Measurements from ENCODE around the gene CFC1B.
"Not testable (repeated sequence)": the region's sequence is repeated elsewhere in the genome, so short reads cannot be mapped to it uniquely, and the experiment has no call there.

Gene CFC1B

DNA sequence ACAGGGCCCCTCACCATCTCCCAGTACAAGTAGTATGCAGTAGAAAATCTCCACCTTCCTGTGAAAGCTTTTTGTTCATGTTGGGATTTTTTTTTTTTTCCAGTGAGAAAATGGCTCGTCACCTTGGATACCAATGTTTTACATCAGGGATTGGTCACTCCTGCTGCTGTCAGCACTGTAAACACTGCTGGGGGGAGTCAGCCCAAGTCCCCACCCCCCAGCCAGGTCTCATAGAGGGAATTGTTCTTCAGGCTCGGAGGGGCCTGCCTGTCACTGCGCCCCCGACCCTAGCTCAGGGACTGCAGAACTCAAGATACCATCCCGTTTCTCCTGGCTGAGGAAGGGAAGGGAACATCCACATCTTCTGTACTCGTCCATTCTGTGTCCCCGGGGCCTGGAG, at the start of gene CFC1B:
Gene CFC1B (plus strand): TSS at position 231 of the 400 bp plus-strand sequence. CDS start 263 bp downstream, outside the sequence.
- in situ Hi-C loops (cut with MboI; ENCODE audit: low pct_unique_long_range_greater_than_20kb, low sequenced_read_pairs, unreplicated experiment); DNase-seq (ENCODE audit: low spot score): not testable (repeated sequence)

DNA sequence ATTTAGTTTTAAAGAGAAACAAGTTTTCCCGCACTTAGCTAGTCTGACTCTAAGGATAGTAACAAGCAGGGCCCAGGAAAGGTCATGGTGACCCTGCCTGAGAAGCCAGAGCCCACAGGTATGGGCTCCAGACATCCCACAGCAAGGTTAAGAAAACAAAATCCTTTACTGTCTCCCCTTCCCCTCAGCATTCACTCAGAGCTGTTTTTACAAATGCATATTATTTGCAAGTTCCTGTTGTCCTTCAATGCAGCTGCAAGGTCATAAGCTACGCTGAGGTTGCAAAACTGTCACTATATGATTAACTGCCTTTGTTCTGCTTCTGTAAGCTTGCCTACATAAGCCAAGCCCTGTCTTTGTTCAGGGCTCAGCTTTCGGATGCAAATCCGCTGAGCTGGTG, 29.9 kb upstream of the CFC1B start:
- DNase-seq (ENCODE audit: low spot score); in situ Hi-C loops (cut with MboI; ENCODE audit: low pct_unique_long_range_greater_than_20kb, low sequenced_read_pairs, unreplicated experiment): not testable (repeated sequence)

DNA sequence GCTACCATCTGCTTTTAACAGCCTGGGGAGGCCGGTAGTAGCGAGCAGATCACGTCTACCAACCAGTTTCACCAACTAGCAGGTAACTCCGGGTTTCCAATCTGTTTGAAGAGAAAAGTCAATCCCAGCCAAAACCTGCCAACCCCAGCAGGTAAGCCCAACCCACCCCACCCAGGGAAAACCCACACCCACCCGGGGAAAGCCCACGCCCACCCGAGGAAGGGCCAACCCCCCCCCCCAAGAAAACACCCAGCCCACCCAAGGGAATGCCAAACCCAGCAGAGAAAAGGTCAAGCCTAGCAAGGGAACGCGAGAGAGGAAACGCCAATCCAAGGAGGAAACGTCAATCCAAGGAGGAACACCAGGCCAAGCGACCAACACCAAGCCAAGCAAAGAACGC, 11.8 kb upstream of the CFC1B start, which contains the start of gene POTEI:
Gene POTEI (minus strand): TSS at position 101 of the 400 bp plus-strand sequence. CDS start 93 bp downstream, at position 8.
- DNase-seq (ENCODE audit: low spot score); in situ Hi-C loops (cut with MboI; ENCODE audit: low pct_unique_long_range_greater_than_20kb, low sequenced_read_pairs, unreplicated experiment): not testable (repeated sequence)

GRCh38 chr2:130510807-130511746, 9.9 kb upstream of the CFC1B start:
- in situ Hi-C loops (cut with MboI; ENCODE audit: low pct_unique_long_range_greater_than_20kb, low sequenced_read_pairs, unreplicated experiment): not testable (repeated sequence)

GRCh38 chr2:130511747-130512451, 9.1 kb upstream of the CFC1B start:
- DNase-seq (ENCODE audit: low spot score); in situ Hi-C loops (cut with MboI; ENCODE audit: low pct_unique_long_range_greater_than_20kb, low sequenced_read_pairs, unreplicated experiment): not testable (repeated sequence)

More at GRCh38 chr2:130510807-130511746, 9.9 kb upstream of the CFC1B start:
- not testable (repeated sequence) for DNase-seq (ENCODE audit: low spot score)

GRCh38 chr2:130518516-130519106, 2.4 kb upstream of the CFC1B start:
- DNase-seq (ENCODE audit: low spot score); in situ Hi-C loops (cut with MboI; ENCODE audit: low pct_unique_long_range_greater_than_20kb, low sequenced_read_pairs, unreplicated experiment): not testable (repeated sequence)

DNA sequence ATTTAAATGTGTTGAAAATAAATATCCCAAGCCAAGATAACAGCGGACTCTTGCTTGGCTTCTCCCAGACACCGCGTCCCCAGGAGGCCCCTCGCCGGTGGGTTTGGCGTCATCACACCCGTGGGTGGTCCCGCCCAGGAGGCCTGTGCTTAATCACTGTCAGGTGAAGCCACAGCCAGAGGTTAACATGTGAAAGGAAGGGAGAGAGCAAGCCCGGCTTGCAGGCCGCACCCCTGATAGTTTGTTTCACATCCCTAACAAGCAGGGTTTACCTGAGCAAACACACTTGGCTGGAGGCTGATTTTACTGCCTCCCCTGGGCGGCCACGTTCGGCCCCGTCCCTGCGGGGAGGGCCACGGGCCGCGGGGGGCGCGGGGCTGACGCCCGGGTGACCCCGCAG, 1.4 kb downstream of the CFC1B start:
- in situ Hi-C loops (cut with MboI; ENCODE audit: low pct_unique_long_range_greater_than_20kb, low sequenced_read_pairs, unreplicated experiment); DNase-seq (ENCODE audit: low spot score): not testable (repeated sequence)

- DNase-seq (ENCODE audit: low spot score); in situ Hi-C loops (cut with MboI; ENCODE audit: low pct_unique_long_range_greater_than_20kb, low sequenced_read_pairs, unreplicated experiment): not testable (repeated sequence)
Measured at GRCh38 chr2:130527365-130527967, 6.4 kb downstream of the CFC1B start.

DNA sequence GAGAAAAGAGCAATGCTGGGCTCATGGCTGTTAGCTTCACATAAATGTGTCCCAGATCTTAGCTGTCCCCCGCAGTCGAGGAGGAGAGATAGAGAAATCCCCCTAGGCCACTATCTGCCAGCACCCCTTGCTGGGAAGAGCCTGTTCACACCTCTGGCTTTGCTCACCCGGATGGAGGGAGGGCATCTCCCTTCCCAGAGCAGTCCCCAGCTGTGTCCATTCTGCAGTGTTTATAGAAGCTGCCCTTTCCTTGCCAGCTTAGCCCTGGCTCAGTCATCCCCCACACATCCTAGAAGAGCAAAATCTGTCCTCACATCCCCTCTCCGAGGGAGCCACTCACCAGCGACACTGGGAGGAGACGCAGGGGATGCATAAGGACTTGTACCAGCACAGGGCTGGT, 8.5 kb downstream of the CFC1B start:
- DNase-seq (ENCODE audit: low spot score); in situ Hi-C loops (cut with MboI; ENCODE audit: low pct_unique_long_range_greater_than_20kb, low sequenced_read_pairs, unreplicated experiment): not testable (repeated sequence)

- in situ Hi-C loops (cut with MboI; ENCODE audit: low pct_unique_long_range_greater_than_20kb, low sequenced_read_pairs, unreplicated experiment); DNase-seq (ENCODE audit: low spot score): not testable (repeated sequence)
Measured at GRCh38 chr2:130530212-130530611, 9.2 kb downstream of the CFC1B start.

DNA sequence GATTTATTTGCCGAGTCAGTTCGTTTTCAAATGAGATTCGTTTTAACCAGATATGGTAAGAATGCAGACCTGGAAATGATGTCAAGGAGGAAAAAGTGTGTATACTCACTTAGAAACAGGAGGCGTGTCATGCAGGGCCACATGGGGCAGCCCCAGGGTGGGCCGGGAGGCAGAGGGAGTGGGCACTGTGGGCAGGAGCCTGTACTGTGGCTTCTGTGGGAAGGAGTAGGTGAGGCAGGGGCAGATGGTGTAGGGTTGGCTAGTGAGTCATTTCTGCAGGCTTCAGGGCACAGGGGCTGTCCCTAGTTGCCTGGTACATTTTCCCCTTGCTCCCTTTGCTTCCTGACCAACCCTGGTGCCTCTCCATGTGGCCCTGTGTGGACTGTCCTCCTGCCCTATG, 10.2 kb downstream of the CFC1B start:
- in situ Hi-C loops (cut with MboI; ENCODE audit: low pct_unique_long_range_greater_than_20kb, low sequenced_read_pairs, unreplicated experiment); DNase-seq (ENCODE audit: low spot score): not testable (repeated sequence)

GRCh38 chr2:130531672-130532071, 10.7 kb downstream of the CFC1B start:
- in situ Hi-C loops (cut with MboI; ENCODE audit: low pct_unique_long_range_greater_than_20kb, low sequenced_read_pairs, unreplicated experiment); DNase-seq (ENCODE audit: low spot score): not testable (repeated sequence)

GRCh38 chr2:130536654-130537053, 15.6 kb downstream of the CFC1B start:
- in situ Hi-C loops (cut with MboI; ENCODE audit: low pct_unique_long_range_greater_than_20kb, low sequenced_read_pairs, unreplicated experiment); DNase-seq (ENCODE audit: low spot score): not testable (repeated sequence)

DNA sequence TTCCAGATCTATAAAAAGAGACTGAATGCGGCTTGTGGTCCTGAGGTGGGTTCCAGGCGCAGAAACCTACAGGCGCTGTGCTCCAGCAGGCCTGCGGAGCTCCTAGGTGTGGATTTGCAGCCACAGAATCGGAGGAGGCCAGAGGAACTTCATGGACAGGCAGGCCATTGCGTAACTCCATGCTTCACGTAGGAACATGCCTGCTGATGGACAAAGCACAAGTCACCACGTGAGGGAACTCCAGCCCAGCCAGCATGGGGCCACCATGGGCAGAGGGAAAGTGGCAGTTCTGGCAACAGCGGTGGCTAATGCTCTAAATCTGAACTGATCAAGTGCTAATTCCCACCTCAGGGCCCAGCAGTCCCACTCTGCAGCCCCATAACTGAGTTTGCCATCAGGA, 17.2 kb downstream of the CFC1B start:
- DNase-seq (ENCODE audit: low spot score); in situ Hi-C loops (cut with MboI; ENCODE audit: low pct_unique_long_range_greater_than_20kb, low sequenced_read_pairs, unreplicated experiment): not testable (repeated sequence)

GRCh38 chr2:130542789-130543188, 21.8 kb downstream of the CFC1B start:
- DNase-seq (ENCODE audit: low spot score); in situ Hi-C loops (cut with MboI; ENCODE audit: low pct_unique_long_range_greater_than_20kb, low sequenced_read_pairs, unreplicated experiment): not testable (repeated sequence)

DNA sequence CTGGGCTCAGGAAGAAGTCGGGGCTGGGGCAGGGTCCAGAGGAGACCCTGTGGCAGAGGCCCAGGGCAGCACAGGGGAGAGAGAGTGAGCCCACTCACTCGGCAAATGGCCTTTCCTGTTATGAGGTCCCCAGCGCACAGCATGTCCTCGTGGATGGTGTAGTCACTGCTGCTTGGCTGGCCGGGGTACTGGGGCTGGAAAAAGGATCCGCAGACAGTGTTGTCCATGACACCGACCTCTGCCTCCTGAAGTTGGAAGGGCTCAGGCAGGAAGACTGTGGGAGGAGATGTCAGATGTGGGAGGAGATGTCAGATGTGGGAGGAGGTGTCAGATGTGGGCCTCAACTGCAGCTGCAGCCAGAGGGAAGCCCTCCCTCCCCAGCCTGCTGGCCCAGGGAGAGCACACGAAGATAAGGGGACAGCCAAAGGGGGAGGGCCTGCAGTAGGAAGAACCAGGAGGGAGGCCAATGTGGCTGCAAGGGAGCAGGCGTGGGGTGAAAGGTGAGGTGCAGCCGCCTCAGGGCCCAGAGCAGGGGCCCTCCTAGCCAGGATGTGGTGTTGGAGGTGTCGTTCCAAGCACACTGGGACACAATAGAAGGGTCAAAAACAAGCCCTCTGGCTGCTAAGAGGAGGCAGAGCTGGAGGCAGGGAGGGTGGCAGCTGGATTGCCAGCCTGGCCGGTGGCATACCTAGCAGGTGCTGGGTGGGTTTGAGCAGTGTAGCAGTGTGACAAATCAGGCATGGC, 22.9 kb downstream of the CFC1B start:
- in situ Hi-C loops (cut with MboI; ENCODE audit: low pct_unique_long_range_greater_than_20kb, low sequenced_read_pairs, unreplicated experiment); DNase-seq (ENCODE audit: low spot score): not testable (repeated sequence)

DNA sequence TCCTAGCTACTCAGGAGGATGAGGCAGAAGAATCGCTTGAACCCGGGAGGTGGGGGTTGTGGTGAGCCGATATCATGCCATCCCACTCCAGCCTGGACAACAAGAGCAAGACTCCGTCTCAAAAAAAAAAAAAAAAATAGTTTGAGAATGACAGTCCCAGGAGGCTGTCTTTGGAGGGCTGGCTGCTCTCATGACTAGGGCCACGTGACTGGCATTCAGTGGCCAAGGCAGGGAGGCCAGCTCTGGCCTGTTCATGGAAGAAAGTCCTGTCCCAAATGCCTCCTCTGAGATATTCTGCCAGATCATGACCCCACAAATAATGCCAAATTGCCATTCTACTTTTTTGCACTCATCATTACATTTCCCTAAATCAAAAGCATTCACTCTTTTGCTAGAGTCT, 24.0 kb downstream of the CFC1B start:
- DNase-seq (ENCODE audit: low spot score); in situ Hi-C loops (cut with MboI; ENCODE audit: low pct_unique_long_range_greater_than_20kb, low sequenced_read_pairs, unreplicated experiment): not testable (repeated sequence)
